Measurements from ENCODE around the gene PRR23A.

PRR23A gene

GRCh38 chr3:138972941-138973340, 33.1 kb downstream of the PRR23A start:
- DNase-seq (ENCODE audit: low spot score): no peak

- no peak for DNase-seq (ENCODE audit: low spot score)
Observed at GRCh38 chr3:138971766-138972320, 34.2 kb downstream of the PRR23A start.

GRCh38 chr3:138964923-138965322, 41.1 kb downstream of the PRR23A start:
- DNase-seq (ENCODE audit: low spot score): no peak

GRCh38 chr3:138964264-138964663, 41.8 kb downstream of the PRR23A start:
- DNase-seq (ENCODE audit: low spot score): no peak

GRCh38 chr3:138962854-138963560, 43.1 kb downstream of the PRR23A start:
- DNase-seq (ENCODE audit: low spot score): peak; percentile 23

- DNase-seq (ENCODE audit: low spot score): no peak
Observed at GRCh38 chr3:138960417-138960852, 45.6 kb downstream of the PRR23A start.
